ENCODE data around the gene BBS5.

The BBS5 gene

GRCh38 chr2:169546756-169547155 is 67.5 kb downstream of the BBS5 start:
- no peak for DNase-seq

All from C1 segment of cervical spinal cord (tissue), 14 donors.